Activated CD4-positive, alpha-beta T cell treated with anti-CD3 and anti-CD28 coated beads, Interleukin-2, amount 10 ng/mL, durations not matched to agents 24 days and 14 days (primary cell): ENCODE results near the gene CCDC154. TPM values are rescaled to one million over a fixed set of nuclear protein-coding genes. Genes with fewer than 3 reads are reported as not detected.

Source experiments
- DNase-seq: peaks from one replicate; pipeline ENCODE4 v3.0.0; 2022
- H3K27ac Mint-ChIP-seq: one replicate; pipeline ENCODE4 v1.8.0; 2022; ENCODE audit warnings: mild to moderate bottlenecking, mixed read lengths
- H3K27me3 Mint-ChIP-seq: one replicate; pipeline ENCODE4 v1.8.0; 2022; ENCODE audit warnings: mixed read lengths
- H3K36me3 Mint-ChIP-seq: one replicate; pipeline ENCODE4 v1.8.0; 2022; ENCODE audit warnings: low read depth, mild to moderate bottlenecking, mixed read lengths
- H3K4me1 Mint-ChIP-seq: one replicate; pipeline ENCODE4 v1.8.0; 2021; ENCODE audit warnings: mixed read lengths
- H3K4me3 Mint-ChIP-seq: one replicate; pipeline ENCODE4 v1.8.0; 2022; ENCODE audit warnings: mild to moderate bottlenecking, moderate library complexity, mixed read lengths
- H3K9me3 Mint-ChIP-seq: one replicate; pipeline ENCODE4 v1.8.0; 2021; ENCODE audit warnings: mixed read lengths
- intact Hi-C: fragments of 100-400 bp; cut with micrococcal nuclease; formaldehyde crosslinking; loops from one replicate; pipeline ENCODE4 v1.15.1; 2023
- total RNA-seq: library from RNA; stranded (reverse); gene quantifications from 2 replicates; pipeline ENCODE4 v1.2.3, GENCODE V29; 2022

Gene CCDC154
- total RNA-seq, 1 donor from 2014 or later, result 2.3 TPM

- no peak overlapping the region for H3K4me3 Mint-ChIP-seq
- DNase-seq, result no peak
- no peaks in the 10 kb centered on the region for H3K9me3 Mint-ChIP-seq
- intact Hi-C loops, result no loop called here
- H3K27me3 Mint-ChIP-seq, result no peaks in the 10 kb centered on the region
- no peak overlapping the region for H3K27ac Mint-ChIP-seq
- no peaks in the 10 kb centered on the region for H3K4me1 Mint-ChIP-seq
- H3K36me3 Mint-ChIP-seq, result peaks cover 24% of the 10 kb centered on the region
Measured at GRCh38 chr16:1395444-1396031, 48.8 kb downstream of the CCDC154 start.

- no peak overlapping the region for H3K4me3 Mint-ChIP-seq
- H3K27ac Mint-ChIP-seq, result no peak overlapping the region
- no peaks in the 10 kb centered on the region for H3K9me3 Mint-ChIP-seq
- no peaks in the 10 kb centered on the region for H3K4me1 Mint-ChIP-seq
- intact Hi-C loops, result no loop called here
- DNase-seq, result no peak
- H3K27me3 Mint-ChIP-seq, result no peaks in the 10 kb centered on the region
- H3K36me3 Mint-ChIP-seq, result peaks cover 17% of the 10 kb centered on the region
Measured at GRCh38 chr16:1394367-1394951, 49.9 kb downstream of the CCDC154 start.

- H3K36me3 Mint-ChIP-seq, result peaks cover 15% of the 10 kb centered on the region
- no peaks in the 10 kb centered on the region for H3K9me3 Mint-ChIP-seq
- H3K27me3 Mint-ChIP-seq, result no peaks in the 10 kb centered on the region
- intact Hi-C loops, result no loop called here
- DNase-seq, result no peak
- H3K4me3 Mint-ChIP-seq, result no peak overlapping the region
- no peak overlapping the region for H3K27ac Mint-ChIP-seq
- H3K4me1 Mint-ChIP-seq, result no peaks in the 10 kb centered on the region
Measured at GRCh38 chr16:1393613-1394176, 50.7 kb downstream of the CCDC154 start.

GRCh38 chr16:1392826-1393225 is 51.5 kb downstream of the CCDC154 start:
- H3K4me1 Mint-ChIP-seq, result no peaks in the 10 kb centered on the region
- intact Hi-C loops, result no loop called here
- no peak for DNase-seq
- H3K36me3 Mint-ChIP-seq, result peaks cover 10% of the 10 kb centered on the region
- no peaks in the 10 kb centered on the region for H3K9me3 Mint-ChIP-seq
- H3K27me3 Mint-ChIP-seq, result no peaks in the 10 kb centered on the region
- H3K27ac Mint-ChIP-seq, result no peak overlapping the region
- H3K4me3 Mint-ChIP-seq, result no peak overlapping the region

- no peak overlapping the region for H3K27ac Mint-ChIP-seq
- no peak overlapping the region for H3K4me3 Mint-ChIP-seq
- intact Hi-C loops, result no loop called here
- no peaks in the 10 kb centered on the region for H3K27me3 Mint-ChIP-seq
- H3K36me3 Mint-ChIP-seq, result peaks cover 8% of the 10 kb centered on the region
- H3K9me3 Mint-ChIP-seq, result no peaks in the 10 kb centered on the region
- DNase-seq, result no peak
- no peaks in the 10 kb centered on the region for H3K4me1 Mint-ChIP-seq
Measured at GRCh38 chr16:1390239-1390779, 54.0 kb downstream of the CCDC154 start.

- Mint-ChIP-seq H3K4me3 (no peak overlapping the region), H3K4me1 (no peaks in the 10 kb centered on the region), H3K27me3 (no peaks in the 10 kb centered on the region), H3K27ac (no peak overlapping the region), H3K36me3 (peaks cover 11% of the 10 kb centered on the region), H3K9me3 (no peaks in the 10 kb centered on the region)
- DNase-seq, result no peak
- intact Hi-C loops, result no loop called here
Measured at GRCh38 chr16:1389762-1390161, 54.6 kb downstream of the CCDC154 start.

GRCh38 chr16:1387331-1387730 is 57.0 kb downstream of the CCDC154 start:
- Mint-ChIP-seq H3K36me3 (peaks cover 10% of the 10 kb centered on the region), H3K4me3 (no peak overlapping the region), H3K4me1 (no peaks in the 10 kb centered on the region), H3K9me3 (no peaks in the 10 kb centered on the region), H3K27me3 (no peaks in the 10 kb centered on the region), H3K27ac (no peak overlapping the region)
- DNase-seq, result no peak
- intact Hi-C loops, result no loop called here

- H3K4me3 Mint-ChIP-seq, result no peak overlapping the region
Measured at GRCh38 chr16:1385232-1385631, 59.1 kb downstream of the CCDC154 start.

More at GRCh38 chr16:1385232-1385631, 59.1 kb downstream of the CCDC154 start:
- intact Hi-C loops, result no loop called here
- DNase-seq, result no peak
- Mint-ChIP-seq H3K4me1 (no peaks in the 10 kb centered on the region), H3K27ac (no peak overlapping the region), H3K36me3 (peaks cover 7% of the 10 kb centered on the region), H3K27me3 (no peaks in the 10 kb centered on the region), H3K9me3 (no peaks in the 10 kb centered on the region)

Other genes starting within 250 kb of the CCDC154 start
- not detected in 2 replicates for gene TPSG1, start 219.3 kb downstream of the CCDC154 start, total RNA-seq
- gene TPSB2, start 214.4 kb downstream of the CCDC154 start, total RNA-seq, result not detected in 2 replicates
- gene TPSAB1, start 203.9 kb downstream of the CCDC154 start, total RNA-seq, result not detected in 2 replicates
- not detected in 2 replicates for gene TPSD1, start 188.5 kb downstream of the CCDC154 start, total RNA-seq
- gene UBE2I, start 134.9 kb downstream of the CCDC154 start, total RNA-seq, result 269 and 278 TPM in 2 replicates
- gene BAIAP3, start 110.9 kb downstream of the CCDC154 start, total RNA-seq, result 0.30 TPM in 1 of 2 replicates, not detected in the other
- gene TSR3, start 92.7 kb downstream of the CCDC154 start, total RNA-seq, result 81.5 and 88.2 TPM in 2 replicates
- 23.3 and 23.9 TPM in 2 replicates for gene GNPTG, start 92.6 kb downstream of the CCDC154 start, total RNA-seq
- gene UNKL, start 29.9 kb downstream of the CCDC154 start, total RNA-seq, result 38.4 and 43.9 TPM in 2 replicates
- 22.3 and 24.6 TPM in 2 replicates for gene UQCC4, start 23.8 kb downstream of the CCDC154 start, total RNA-seq
- gene PERCC1, start 13.5 kb downstream of the CCDC154 start, total RNA-seq, result not detected in 2 replicates
- gene CLCN7, start 30.5 kb upstream of the CCDC154 start, total RNA-seq, result 56.5 and 58.0 TPM in 2 replicates
- gene PTX4, start 44.4 kb upstream of the CCDC154 start, total RNA-seq, result not detected in 2 replicates
- gene TELO2, start 48.8 kb upstream of the CCDC154 start, total RNA-seq, result 91.4 and 101 TPM in 2 replicates
- gene TMEM204, start 89.1 kb upstream of the CCDC154 start, total RNA-seq, result 19.9 and 20.8 TPM in 2 replicates
- gene IFT140, start 167.5 kb upstream of the CCDC154 start, total RNA-seq, result 9.8 and 11.6 TPM in 2 replicates
- 34.9 and 36.7 TPM in 2 replicates for gene CRAMP1, start 167.8 kb upstream of the CCDC154 start, total RNA-seq
- gene JPT2, start 233.7 kb upstream of the CCDC154 start, total RNA-seq, result 119 and 120 TPM in 2 replicates